Tibial artery (tissue), 4 donors: ENCODE data around the gene ZCCHC17.

Experiments used
- DNase-seq, 2 donors: peaks; one replicate each; pipeline ENCODE4 v3.0.0-alpha.2; 2019
- H3K27ac ChIP-seq, 2 donors: fragments of 200-600 bp; sonication (generic) in 1 of 2; 1 replicate in 1 of 2; 2 replicates in 1 of 2; pipeline ENCODE4 v1.5.1; 2018 to 2019; ENCODE audit warnings: mild to moderate bottlenecking in 1 of 2
- H3K27me3 ChIP-seq, 2 donors: fragments of 200-600 bp; sonication (generic) in 1 of 2; one replicate each; pipeline versions ENCODE4 v1.5.1 to v1.6.0; 2016 to 2019
- H3K36me3 ChIP-seq, 3 donors: fragments of 200-600 bp; sonication (generic) in 2 of 3; one replicate each; pipeline ENCODE4 v1.5.1; 2016 to 2019; ENCODE audit warnings: mild to moderate bottlenecking in 2 of 3
- H3K4me1 ChIP-seq, 4 donors: fragments of 200-600 bp; sonication (generic) in 2 of 4; 1 replicate in 3 of 4; 2 replicates in 1 of 4; pipeline ENCODE4 v1.5.1; 2016 to 2019
- H3K4me3 ChIP-seq, 2 donors: fragments of 200-600 bp; sonication (generic) in 1 of 2; 1 replicate in 1 of 2; 2 replicates in 1 of 2; pipeline ENCODE4 v1.5.1; 2018 to 2019; ENCODE audit warnings: mild to moderate bottlenecking in 2 of 2
- H3K9me3 ChIP-seq, 3 donors: fragments of 200-600 bp; sonication (generic) in 1 of 3; one replicate each; pipeline ENCODE4 v1.5.1; 2016 to 2019
- intact Hi-C: fragments of 100-400 bp; cut with DNase I; formaldehyde crosslinking; loops from one replicate; pipeline ENCODE4 v1.15.0; 2023; ENCODE audit warnings: low total_unique reads
- TF ChIP-seq, protein P1 (sequence below), 2 experiments: fragments of 200-600 bp in 1 of 2; fragments of 450-650 bp in 1 of 2; IDR thresholded peaks; one replicate each; pipeline ENCODE4 v1.5.1; 2017 to 2019; ENCODE audit warnings: antibody characterized with exemption in 2 of 2, mild to moderate bottlenecking in 1 of 2, moderate library complexity in 1 of 2

The ZCCHC17 gene

DNA sequence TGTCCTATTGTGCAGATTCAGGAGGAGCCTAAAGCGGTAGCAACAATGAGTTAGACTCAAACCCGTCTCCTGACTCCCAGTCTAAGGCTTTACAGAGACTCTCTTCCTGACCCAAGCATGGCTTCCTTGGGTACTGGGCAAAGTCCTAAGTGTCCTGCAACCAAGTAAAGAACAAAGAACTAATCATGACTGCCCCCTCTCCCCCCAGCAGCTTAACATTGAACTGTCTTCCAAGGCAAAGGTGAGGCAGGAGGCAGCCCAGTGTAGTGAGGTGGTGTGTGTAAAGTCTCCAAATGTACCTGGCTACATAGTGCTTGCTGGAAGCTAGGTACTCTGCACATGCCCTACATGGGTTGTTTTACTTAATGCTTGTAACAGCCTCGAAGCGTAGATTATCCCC, 73.7 kb downstream of the ZCCHC17 start:
- DNase-seq, result no peak
- Histone ChIP-seq H3K36me3 (peaks cover under 1 to 22% (median 20%) of the 10 kb centered on the region in 3 donors), H3K4me1 (peaks cover 6 to 80% (median 55%) of the 10 kb centered on the region in 4 donors), H3K27me3 (no peaks in the 10 kb centered on the region), H3K27ac (peak overlapping the region; percentile 81 to 92), H3K4me3 (peak overlapping the region; percentile 56), H3K9me3 (no peaks in the 10 kb centered on the region)
- intact Hi-C loops, result no loop called here
- TF ChIP-seq, protein P1, sequence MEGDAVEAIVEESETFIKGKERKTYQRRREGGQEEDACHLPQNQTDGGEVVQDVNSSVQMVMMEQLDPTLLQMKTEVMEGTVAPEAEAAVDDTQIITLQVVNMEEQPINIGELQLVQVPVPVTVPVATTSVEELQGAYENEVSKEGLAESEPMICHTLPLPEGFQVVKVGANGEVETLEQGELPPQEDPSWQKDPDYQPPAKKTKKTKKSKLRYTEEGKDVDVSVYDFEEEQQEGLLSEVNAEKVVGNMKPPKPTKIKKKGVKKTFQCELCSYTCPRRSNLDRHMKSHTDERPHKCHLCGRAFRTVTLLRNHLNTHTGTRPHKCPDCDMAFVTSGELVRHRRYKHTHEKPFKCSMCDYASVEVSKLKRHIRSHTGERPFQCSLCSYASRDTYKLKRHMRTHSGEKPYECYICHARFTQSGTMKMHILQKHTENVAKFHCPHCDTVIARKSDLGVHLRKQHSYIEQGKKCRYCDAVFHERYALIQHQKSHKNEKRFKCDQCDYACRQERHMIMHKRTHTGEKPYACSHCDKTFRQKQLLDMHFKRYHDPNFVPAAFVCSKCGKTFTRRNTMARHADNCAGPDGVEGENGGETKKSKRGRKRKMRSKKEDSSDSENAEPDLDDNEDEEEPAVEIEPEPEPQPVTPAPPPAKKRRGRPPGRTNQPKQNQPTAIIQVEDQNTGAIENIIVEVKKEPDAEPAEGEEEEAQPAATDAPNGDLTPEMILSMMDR (IDR thresholded peaks at IDR 0.05), result no peak

DNA sequence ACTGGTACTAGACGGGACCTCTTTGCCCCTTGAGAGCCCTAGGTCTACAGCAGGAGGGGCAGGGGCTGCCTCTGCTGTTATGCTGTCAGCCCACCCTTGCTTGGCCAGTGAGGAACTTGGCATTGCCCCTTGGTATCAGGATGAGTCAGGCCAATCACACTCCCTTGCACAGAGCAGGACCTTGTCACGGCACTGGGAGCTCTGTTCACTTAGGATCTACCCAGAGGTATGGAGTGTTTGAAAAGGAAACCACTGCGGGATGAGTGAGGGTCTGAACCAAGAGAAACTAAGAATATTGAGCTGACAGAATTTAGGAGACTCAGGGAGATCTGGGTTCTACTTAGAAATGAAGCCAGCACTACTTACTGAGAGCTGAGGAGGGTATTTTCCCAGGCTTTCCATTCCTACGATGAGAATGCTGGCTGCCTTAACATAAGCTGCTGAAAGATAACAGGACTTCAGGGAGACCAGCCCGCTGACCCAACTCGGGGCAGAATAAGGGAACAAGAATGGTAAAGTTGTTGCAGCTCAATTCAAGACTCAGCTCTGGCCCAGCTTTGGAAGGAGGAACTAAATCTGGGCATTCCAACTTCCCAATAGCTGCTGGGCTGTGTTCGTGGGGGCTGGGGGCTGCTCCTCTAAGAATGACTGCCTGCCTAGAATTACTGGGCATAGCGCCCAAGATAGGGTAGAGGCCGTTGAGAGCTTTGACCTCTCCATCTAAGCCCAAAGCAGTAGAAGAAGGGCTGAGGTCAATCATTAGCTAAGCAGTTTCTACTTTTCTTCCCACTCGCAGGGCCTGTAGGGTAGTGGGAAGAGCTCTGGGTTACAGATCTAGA, 74.5 kb downstream of the ZCCHC17 start:
- TF ChIP-seq, protein P1 (IDR thresholded peaks at IDR 0.05), result no peak
- no peaks in the 10 kb centered on the region for H3K27me3 ChIP-seq
- peak overlapping the region; percentile 81 to 92 for H3K27ac ChIP-seq
- H3K9me3 ChIP-seq, result no peaks in the 10 kb centered on the region
- peak overlapping the region; percentile 56 for H3K4me3 ChIP-seq
- peaks cover 6 to 80% (median 55%) of the 10 kb centered on the region in 4 donors for H3K4me1 ChIP-seq
- intact Hi-C loops, result no loop called here
- H3K36me3 ChIP-seq, result peaks cover 0 to 17% (median 12%) of the 10 kb centered on the region in 3 donors
- peak in 1 of 2 donors; percentile 22 for DNase-seq

DNA sequence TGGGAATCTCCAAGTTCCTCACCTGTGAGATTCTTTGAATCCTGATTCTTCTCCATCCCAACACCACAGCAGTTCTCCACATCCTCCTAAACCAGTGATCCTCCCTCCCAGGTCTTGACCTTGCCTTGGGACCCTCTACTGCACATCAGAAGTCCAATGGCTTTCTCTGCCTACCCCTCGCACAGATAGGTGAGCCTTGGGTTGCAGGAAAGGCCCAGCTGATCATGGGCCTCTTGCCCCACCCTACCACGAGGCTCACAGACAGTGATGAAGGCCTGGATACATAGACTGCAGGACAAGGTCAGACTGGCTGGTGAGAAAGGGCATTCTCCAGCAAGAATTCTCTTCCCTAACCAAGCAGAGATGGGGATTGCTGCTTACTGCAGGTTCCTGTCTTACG, 75.2 kb downstream of the ZCCHC17 start:
- TF ChIP-seq, protein P1 (IDR thresholded peaks at IDR 0.05), result no peak
- H3K27ac ChIP-seq, result peak overlapping the region; percentile 81 to 92
- no peak for DNase-seq
- peaks cover 6 to 80% (median 55%) of the 10 kb centered on the region in 4 donors for H3K4me1 ChIP-seq
- no peaks in the 10 kb centered on the region for H3K9me3 ChIP-seq
- peaks cover 0 to 10% (median 5%) of the 10 kb centered on the region in 3 donors for H3K36me3 ChIP-seq
- no peaks in the 10 kb centered on the region for H3K27me3 ChIP-seq
- H3K4me3 ChIP-seq, result peak overlapping the region; percentile 56
- intact Hi-C loops, result no loop called here

DNA sequence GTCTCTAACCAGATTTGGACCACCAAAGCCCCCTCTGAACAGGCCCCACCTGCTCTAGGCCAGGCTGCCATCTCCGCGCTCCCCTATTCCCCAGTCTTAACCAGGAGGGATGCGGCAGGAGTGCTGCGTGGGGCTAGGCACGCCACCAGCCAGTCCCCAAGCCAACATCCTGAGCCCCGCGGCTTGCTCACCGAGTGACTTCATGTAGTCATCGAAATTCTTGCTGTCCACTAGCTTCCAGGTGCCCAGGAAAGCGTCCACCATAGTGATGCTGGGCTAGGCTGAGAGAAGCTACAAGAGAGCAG, 75.9 kb downstream of the ZCCHC17 start:
- no peaks in the 10 kb centered on the region for H3K27me3 ChIP-seq
- H3K36me3 ChIP-seq, result peaks cover 0 to 4% (median 0%) of the 10 kb centered on the region in 3 donors
- no peaks in the 10 kb centered on the region for H3K9me3 ChIP-seq
- TF ChIP-seq, protein P1 (IDR thresholded peaks at IDR 0.05), result no peak
- peak overlapping the region; percentile 56 for H3K4me3 ChIP-seq
- H3K4me1 ChIP-seq, result peaks cover 6 to 76% (median 55%) of the 10 kb centered on the region in 4 donors
- peak overlapping the region; percentile 81 to 92 for H3K27ac ChIP-seq
- DNase-seq, result no peak
- intact Hi-C loops, result no loop called here

DNA sequence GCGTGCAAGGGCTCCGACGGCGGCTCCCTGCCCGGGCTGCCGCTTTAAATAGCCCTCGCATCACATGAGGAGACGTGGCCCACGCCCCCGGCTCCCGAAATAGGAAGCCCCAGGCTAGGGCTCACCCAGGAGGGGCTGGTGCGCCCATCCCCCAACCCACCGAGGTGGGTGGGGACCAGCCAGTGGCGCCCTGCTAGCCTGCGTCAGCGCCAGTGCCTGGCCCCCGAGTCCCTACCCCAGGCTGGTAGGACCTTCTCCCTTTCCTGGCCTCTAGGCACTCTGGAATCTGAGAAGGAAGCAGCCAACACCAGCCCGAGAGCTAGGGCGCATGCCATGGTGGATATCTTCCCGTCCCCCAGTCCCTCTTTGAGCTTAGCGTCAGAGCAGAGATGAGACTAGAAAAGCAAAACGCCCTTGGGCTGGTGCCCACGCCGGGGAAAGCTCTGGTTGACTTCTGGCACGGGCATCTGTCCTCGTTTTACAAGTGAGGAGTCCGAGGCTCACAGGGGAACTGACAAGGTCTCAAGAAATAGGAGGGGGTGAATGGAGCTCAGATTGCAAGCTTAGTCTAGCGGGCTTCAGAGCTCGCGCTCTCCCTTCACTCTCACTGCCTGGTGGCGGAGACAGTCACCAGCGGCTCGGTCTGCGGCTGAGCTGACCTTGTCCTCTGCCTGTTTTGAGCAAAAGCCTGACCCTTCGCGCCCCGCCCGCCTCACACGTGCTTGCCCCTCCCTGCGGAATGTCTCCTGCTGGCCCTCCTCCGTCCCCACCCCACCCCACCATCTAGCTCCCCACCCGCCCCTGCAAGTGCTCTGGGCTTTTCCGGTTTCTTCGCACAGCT, 76.4 kb downstream of the ZCCHC17 start, which contains the start of gene FABP3:
FABP3 (minus strand) TSS at position 21 of the 841 bp plus-strand sequence. CDS start 62 bp downstream, outside the sequence.
- TF ChIP-seq, protein P1 (IDR thresholded peaks at IDR 0.05), result peak in 1 of 2 experiments; percentile 11
- H3K27ac ChIP-seq, result peak within 1 kb of the TSS; percentile 81 to 92
- H3K36me3 ChIP-seq, result no peaks in the 10 kb centered on the region
- DNase-seq, result peak; percentile 80 to 93
- H3K27me3 ChIP-seq, result no peaks in the 10 kb centered on the region
- peak within 1 kb of the TSS; percentile 56 for H3K4me3 ChIP-seq
- intact Hi-C loops, result no loop called here
- H3K9me3 ChIP-seq, result no peaks in the 10 kb centered on the region
- peaks cover 6 to 71% (median 53%) of the 10 kb centered on the region in 4 donors for H3K4me1 ChIP-seq
